IMR-90 (cell line): ENCODE results near the gene TYMS. TPM values are rescaled to one million over a fixed set of nuclear protein-coding genes. Genes with fewer than 3 reads are reported as not detected.

Experiments
- ATAC-seq: fragments of 200-7000 bp; cut with Tn5 transposase; 2 replicates; pipeline ENCODE4 v1.9.1; 2020; ENCODE audit warnings: low read depth, mild to moderate bottlenecking, moderate library complexity
- BruUV-seq: library from RNA; stranded (reverse); fragments of 400-500 nt; replicated peaks from 2 replicates; lab custom pipeline; 2021; lab: Mats Ljungman, UMichigan
- CTCF ChIA-PET: fragments of 300-600 bp; formaldehyde crosslinking; extraction: SDS; loops from one replicate; lab custom pipeline; 2021; ENCODE audit warnings: antibody characterized with exemption; lab: Yijun Ruan, JAX
- POLR2A ChIA-PET: fragments of 300-600 bp; sonication (Branson Sonifier 250); formaldehyde crosslinking; loops from one replicate; lab custom pipeline; 2022; ENCODE audit warnings: antibody characterized with exemption; ENCODE audit not compliant: unreplicated experiment; lab: Charles Lee
- DNase-seq: peaks from one replicate; pipeline ENCODE4 v3.0.0; 2013
- H2AFZ ChIP-seq: replicated peaks from 2 replicates; pipeline ENCODE3; 2013; ENCODE audit warnings: low read length, mild to moderate bottlenecking; ENCODE audit not compliant: poor library complexity
- H2AK5ac ChIP-seq: 2 replicates; pipeline ENCODE4 v1.6.1; 2013; ENCODE audit warnings: low read depth, low read length, inconsistent platforms
- H2AK9ac ChIP-seq: replicated peaks from 2 replicates; pipeline ENCODE3; 2013; ENCODE audit warnings: mild to moderate bottlenecking, low read depth, low read length, moderate library complexity; ENCODE audit not compliant: poor library complexity
- H2BK120ac ChIP-seq: 2 replicates; pipeline ENCODE4 v1.6.1; 2013; ENCODE audit warnings: low read depth, low read length, inconsistent platforms
- H2BK15ac ChIP-seq: 3 replicates; pipeline ENCODE4 v1.6.1; 2013; ENCODE audit warnings: low read depth, low read length, inconsistent platforms
- H2BK20ac ChIP-seq: 2 replicates; pipeline ENCODE4 v1.6.1; 2013; ENCODE audit warnings: low read depth, mild to moderate bottlenecking, inconsistent platforms, low read length, moderate library complexity
- H2BK5ac ChIP-seq: 2 replicates; pipeline ENCODE4 v1.6.1; 2013; ENCODE audit warnings: mild to moderate bottlenecking, low read depth, low read length, inconsistent platforms; ENCODE audit not compliant: poor library complexity, severe bottlenecking
- H3K14ac ChIP-seq: replicated peaks from 2 replicates; pipeline ENCODE4 v1.6.1; 2013; ENCODE audit warnings: low read depth, low read length, inconsistent platforms
- H3K18ac ChIP-seq: 2 replicates; pipeline ENCODE4 v1.6.1; 2013; ENCODE audit warnings: low read depth, low read length, control low read depth
- H3K23ac ChIP-seq: 2 replicates; pipeline ENCODE4 v1.6.1; 2013; ENCODE audit warnings: low read depth, low read length, inconsistent platforms
- H3K27ac ChIP-seq: 2 replicates; pipeline ENCODE4 v1.5.1; 2013; ENCODE audit warnings: mild to moderate bottlenecking, control low read depth, low read length; ENCODE audit not compliant: insufficient read depth
- H3K27me3 ChIP-seq: 2 replicates; pipeline ENCODE4 v1.6.1; 2013; ENCODE audit warnings: low read length; ENCODE audit not compliant: control insufficient read depth, insufficient read depth
- H3K36me3 ChIP-seq: 2 replicates; pipeline ENCODE4 v1.6.1; 2013; ENCODE audit warnings: low read length, mixed read lengths; ENCODE audit not compliant: control insufficient read depth, insufficient read depth
- H3K4ac ChIP-seq: 2 replicates; pipeline ENCODE4 v1.6.1; 2013; ENCODE audit warnings: low read depth, low read length, inconsistent platforms
- H3K4me1 ChIP-seq: 2 replicates; pipeline ENCODE4 v1.6.1; 2013; ENCODE audit warnings: low read length, mixed read lengths; ENCODE audit not compliant: control insufficient read depth, insufficient read depth
- H3K4me2 ChIP-seq: 2 replicates; pipeline ENCODE4 v1.6.1; 2013; ENCODE audit warnings: low read depth, mild to moderate bottlenecking, control low read depth, low read length, moderate library complexity
- H3K4me3 ChIP-seq: 2 replicates; pipeline ENCODE4 v1.5.1; 2013; ENCODE audit warnings: low read depth, mild to moderate bottlenecking, control low read depth, low read length, moderate library complexity; ENCODE audit not compliant: insufficient read depth
- H3K56ac ChIP-seq: 2 replicates; pipeline ENCODE4 v1.6.1; 2013; ENCODE audit warnings: low read length, inconsistent platforms; ENCODE audit not compliant: insufficient read depth; ENCODE audit errors: extremely low read depth
- H3K79me1 ChIP-seq, 2 experiments: 2 replicates each; pipeline ENCODE4 v1.6.1; 2013; ENCODE audit warnings: low read length in 2 of 2, inconsistent platforms in 1 of 2, low read depth in 1 of 2
- H3K9ac ChIP-seq: 2 replicates; pipeline ENCODE4 v1.6.1; 2013; ENCODE audit warnings: low read depth, low read length, control low read depth
- H3K9me1 ChIP-seq: 2 replicates; pipeline ENCODE4 v1.6.1; 2013; ENCODE audit warnings: low read length, inconsistent platforms; ENCODE audit not compliant: insufficient read depth
- H3K9me3 ChIP-seq: 2 replicates; pipeline ENCODE4 v1.6.1; 2013; ENCODE audit warnings: low read length; ENCODE audit not compliant: control insufficient read depth, insufficient read depth
- H4K20me1 ChIP-seq: 2 replicates; pipeline ENCODE4 v1.6.1; 2013; ENCODE audit warnings: low read length, inconsistent platforms; ENCODE audit not compliant: insufficient read depth
- H4K5ac ChIP-seq: 2 replicates; pipeline ENCODE4 v1.6.1; 2013; ENCODE audit warnings: mild to moderate bottlenecking, low read depth, low read length, control low read depth
- H4K8ac ChIP-seq, 2 experiments: 2 replicates each; pipeline ENCODE4 v1.6.1; 2013; ENCODE audit warnings: low read depth in 2 of 2, low read length in 2 of 2, control low read depth in 1 of 2, inconsistent platforms in 1 of 2
- H4K91ac ChIP-seq: 2 replicates; pipeline ENCODE4 v1.6.1; 2013; ENCODE audit warnings: low read depth, low read length, inconsistent platforms; ENCODE audit not compliant: insufficient read depth
- CHD1 ChIP-seq: IDR thresholded peaks from 2 replicates; pipeline ENCODE4 v1.6.1; 2012; ENCODE audit warnings: low read depth, low read length, improper control_type of control experiment
- RAD21 ChIP-seq: IDR thresholded peaks from 2 replicates; pipeline ENCODE4 v1.6.1; 2012; ENCODE audit warnings: low read length, improper control_type of control experiment
- RFX5 ChIP-seq: IDR thresholded peaks from 2 replicates; pipeline ENCODE4 v1.8.0; 2012; ENCODE audit warnings: low read depth, mild to moderate bottlenecking, low read length, moderate library complexity
- WGBS, 2 experiments: methylation state at CpG; one replicate each; pipeline versions ENCODE4 v1.1.5 to v1.1.7; 2013; ENCODE audit warnings: missing lambda C conversion rate in 2 of 2; ENCODE audit not compliant: insufficient read length in 1 of 2; ENCODE audit errors: extremely low coverage in 2 of 2; 5-methylcytosine and 5-hydroxymethylcytosine counted together
- dilution Hi-C: fragments of 300-500 bp; cut with HindIII; formaldehyde crosslinking; loops from one replicate; pipeline ENCODE4 v1.14.3; 2018; ENCODE audit warnings: low sequenced_read_pairs; ENCODE audit not compliant: unreplicated experiment
- in situ Hi-C: fragments of 300-500 bp; cut with MboI; formaldehyde crosslinking; loops from 3 replicates; pipeline ENCODE4 v1.14.3; 2019; ENCODE audit warnings: low sequenced_read_pairs, inconsistent platforms, mixed read lengths
- intact Hi-C: fragments of 100-400 bp; cut with micrococcal nuclease; formaldehyde crosslinking; loops from 2 replicates; pipeline ENCODE4 v1.10.0; 2022
- polyA plus RNA-seq, 3 experiments: library from polyadenylated mRNA; depleted of rRNA; stranded (reverse); fragments of >200 nt; gene quantifications; 2 replicates each; pipeline ENCODE4 v1.2.3, GENCODE V29; 2012; ENCODE audit warnings: low replicate concordance in 1 of 3
- total RNA-seq: library from RNA; depleted of rRNA; stranded (reverse); fragments of >200 nt; gene quantifications from 2 replicates; pipeline ENCODE4 v1.2.3, GENCODE V29; 2012
- TF ChIP-seq, protein P1 (sequence below): fragments of 150-350 bp; IDR thresholded peaks from 2 replicates; pipeline ENCODE4 v1.6.1; 2016; ENCODE audit warnings: low read depth, mild to moderate bottlenecking, low read length, moderate library complexity, borderline replicate concordance

TYMS gene
- total and polyA plus RNA-seq, 2 of the 4 experiments (the other 2 are of a cell fraction) = 28.3 to 92.2 TPM

DNA sequence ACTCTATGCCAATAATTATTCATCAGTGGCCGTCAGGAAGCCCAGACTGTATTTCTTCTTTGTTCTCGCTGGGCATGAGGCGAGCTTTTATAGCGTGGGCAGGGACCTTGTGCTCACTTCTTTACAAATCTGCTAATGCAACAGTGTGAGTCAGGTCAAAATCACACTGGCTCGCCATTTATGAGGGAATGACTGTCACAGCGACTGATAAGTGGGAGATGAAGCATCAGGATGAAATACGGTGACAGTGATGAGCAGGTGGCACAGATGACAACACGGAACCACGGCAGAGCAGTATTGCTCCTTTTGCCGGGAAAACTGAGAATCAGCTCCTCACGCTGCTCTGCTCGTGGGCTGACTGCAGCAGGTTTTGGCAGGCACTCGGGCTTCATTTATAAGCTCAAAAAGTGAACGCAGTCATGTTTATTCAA lies 20.5 kb downstream of the TYMS start:
- H3K27ac ChIP-seq = no peak overlapping the region
- no peak overlapping the region for H2BK15ac ChIP-seq
- H3K36me3 ChIP-seq = peaks cover 23% of the 10 kb centered on the region
- H3K9me1 ChIP-seq = peaks cover 3% of the 10 kb centered on the region; the same call in 1 of the 2 replicates
- H3K14ac ChIP-seq = no peak overlapping the region
- no peak overlapping the region for H4K91ac ChIP-seq
- H3K79me1 ChIP-seq = no peaks in the 10 kb centered on the region
- H3K56ac ChIP-seq = no peak overlapping the region
- no TSS peak for BruUV-seq
- H4K20me1 ChIP-seq = no peaks in the 10 kb centered on the region
- in situ Hi-C loops = no loop called here
- H2BK5ac ChIP-seq = no peak overlapping the region
- no peak overlapping the region for H2AK9ac ChIP-seq
- H3K9me3 ChIP-seq = no peaks in the 10 kb centered on the region
- DNase-seq = no peak
- ChIA-PET POLR2A (no interaction called here), CTCF (no interaction called here)
- H3K4me3 ChIP-seq = no peak overlapping the region
- TF ChIP-seq RFX5 (no peak), RAD21 (no peak), CHD1 (no peak)
- TF ChIP-seq, protein P1, sequence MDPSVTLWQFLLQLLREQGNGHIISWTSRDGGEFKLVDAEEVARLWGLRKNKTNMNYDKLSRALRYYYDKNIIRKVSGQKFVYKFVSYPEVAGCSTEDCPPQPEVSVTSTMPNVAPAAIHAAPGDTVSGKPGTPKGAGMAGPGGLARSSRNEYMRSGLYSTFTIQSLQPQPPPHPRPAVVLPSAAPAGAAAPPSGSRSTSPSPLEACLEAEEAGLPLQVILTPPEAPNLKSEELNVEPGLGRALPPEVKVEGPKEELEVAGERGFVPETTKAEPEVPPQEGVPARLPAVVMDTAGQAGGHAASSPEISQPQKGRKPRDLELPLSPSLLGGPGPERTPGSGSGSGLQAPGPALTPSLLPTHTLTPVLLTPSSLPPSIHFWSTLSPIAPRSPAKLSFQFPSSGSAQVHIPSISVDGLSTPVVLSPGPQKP = no peak
- 79% methylated on average over 6 of the region's 14 CpGs; no CpG with 5 or more reads in 1 of the 2 experiments for WGBS, 2 experiments
- no peaks in the 10 kb centered on the region for H3K4me1 ChIP-seq
- H3K4me2 ChIP-seq = no peak overlapping the region
- no peak overlapping the region for H3K4ac ChIP-seq
- no peak for ATAC-seq
- H2AFZ ChIP-seq = no peak overlapping the region
- no peak overlapping the region for H4K5ac ChIP-seq
- H3K23ac ChIP-seq = no peak overlapping the region
- dilution Hi-C loops = no loop called here
- no peak overlapping the region for H4K8ac ChIP-seq
- no peak overlapping the region for H2BK20ac ChIP-seq
- H2AK5ac ChIP-seq = no peak overlapping the region
- no peaks in the 10 kb centered on the region for H3K27me3 ChIP-seq
- no peak overlapping the region for H3K18ac ChIP-seq
- H3K9ac ChIP-seq = no peak overlapping the region
- no peak overlapping the region for H2BK120ac ChIP-seq
- intact Hi-C loops = no loop called here
